Upper lobe of right lung (tissue), 1 donor: ENCODE measurements around the gene PBX1. TPM values are rescaled to one million over a fixed set of nuclear protein-coding genes. Genes with fewer than 3 reads are reported as not detected.

Experiments
- ATAC-seq: fragments of 200-7000 bp; cut with Tn5 transposase; one replicate; pipeline ENCODE4 v1.9.1; 2020; ENCODE audit warnings: mild to moderate bottlenecking, moderate library complexity
- DNase-seq: peaks from one replicate; pipeline ENCODE4 v3.0.0-alpha.2; 2020
- H3K27ac ChIP-seq: fragments of 200-600 bp; one replicate; pipeline ENCODE4 v1.8.0; 2022
- H3K27me3 ChIP-seq: fragments of 200-600 bp; one replicate; pipeline ENCODE4 v1.8.0; 2022; ENCODE audit warnings: mild to moderate bottlenecking
- H3K36me3 ChIP-seq: fragments of 200-600 bp; one replicate; pipeline ENCODE4 v1.8.0; 2022
- H3K4me1 ChIP-seq: fragments of 200-600 bp; one replicate; pipeline ENCODE4 v1.8.0; 2022
- H3K4me3 ChIP-seq: fragments of 200-600 bp; one replicate; pipeline ENCODE4 v1.8.0; 2022; ENCODE audit warnings: mild to moderate bottlenecking
- H3K9me3 ChIP-seq: fragments of 200-600 bp; one replicate; pipeline ENCODE4 v1.8.0; 2022
- CTCF ChIP-seq: fragments of 200-600 bp; IDR thresholded peaks from one replicate; pipeline ENCODE4 v1.8.0; 2022; ENCODE audit warnings: antibody characterized with exemption
- intact Hi-C: fragments of 100-400 bp; cut with DNase I; formaldehyde crosslinking; loops from one replicate; pipeline ENCODE4 v1.11.0; 2022
- total RNA-seq: library from RNA; stranded (reverse); fragmentation: NEBNext Ultra II Directional; extraction: Animal tissue kit (Norgen Biotek cat#: 25700); gene quantifications from one replicate; pipeline ENCODE4 v1.2.1, GENCODE V29; 2021
- donor health status: DM: no; HTN: yes; CAD: no; lungs with severe emphysema.

The PBX1 gene
- total RNA-seq, 1 donor from 2014 or later = 56.7 TPM

- DNase-seq = no peak
- intact Hi-C loops = no loop called here
- no peak for TF ChIP-seq CTCF
- H3K4me3 ChIP-seq = no peak overlapping the region
- no peaks in the 10 kb centered on the region for H3K9me3 ChIP-seq
- ATAC-seq = no peak
- no peaks in the 10 kb centered on the region for H3K27me3 ChIP-seq
- no peak overlapping the region for H3K27ac ChIP-seq
- H3K4me1 ChIP-seq = peaks cover 23% of the 10 kb centered on the region
- no peaks in the 10 kb centered on the region for H3K36me3 ChIP-seq
These were observed 220.4 kb downstream of the PBX1 start for GRCh38 chr1:164779376-164779775.

- ATAC-seq (no peak), DNase-seq (no peak)
- H3K4me3 ChIP-seq = no peak overlapping the region
These were observed 221.3 kb downstream of the PBX1 start for GRCh38 chr1:164780111-164780812.

DNA sequence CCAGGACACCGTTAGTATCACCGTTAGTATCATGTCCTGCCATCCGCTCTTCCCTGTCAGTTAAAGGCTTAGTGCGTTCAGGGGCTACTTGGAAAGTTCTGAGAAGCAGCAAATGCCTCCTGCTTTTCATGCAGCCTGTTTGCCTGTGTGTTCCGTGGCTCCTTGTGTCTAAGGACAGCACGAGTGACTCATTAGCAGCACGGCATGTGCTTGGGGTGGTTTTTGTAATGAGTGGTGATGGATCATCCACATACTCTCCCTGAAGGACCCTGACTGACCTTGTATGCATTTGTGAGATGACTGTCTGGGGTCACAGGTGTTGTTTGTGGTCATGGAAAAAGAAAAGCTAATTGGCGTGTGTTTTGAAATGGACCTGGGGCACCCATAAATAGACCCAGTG lies 221.9 kb downstream of the PBX1 start:
- no peaks in the 10 kb centered on the region for H3K9me3 ChIP-seq
- intact Hi-C loops = no loop called here
- TF ChIP-seq CTCF = no peak
- H3K4me3 ChIP-seq = no peak overlapping the region
- H3K4me1 ChIP-seq = peaks cover 19% of the 10 kb centered on the region
- no peaks in the 10 kb centered on the region for H3K27me3 ChIP-seq
- no peak for DNase-seq
- ATAC-seq = no peak
- no peaks in the 10 kb centered on the region for H3K36me3 ChIP-seq
- H3K27ac ChIP-seq = peak overlapping the region; percentile 36

More at GRCh38 chr1:164780111-164780812, 221.3 kb downstream of the PBX1 start:
- Histone ChIP-seq H3K4me1 (peaks cover 14% of the 10 kb centered on the region), H3K27ac (peak overlapping the region; percentile 36), H3K27me3 (no peaks in the 10 kb centered on the region), H3K36me3 (no peaks in the 10 kb centered on the region), H3K9me3 (no peaks in the 10 kb centered on the region)
- TF ChIP-seq CTCF = no peak
- intact Hi-C loops = no loop called here

GRCh38 chr1:164781972-164782371 lies 223.0 kb downstream of the PBX1 start:
- no peaks in the 10 kb centered on the region for H3K36me3 ChIP-seq
- H3K4me1 ChIP-seq = peaks cover 30% of the 10 kb centered on the region
- intact Hi-C loops = no loop called here
- no peaks in the 10 kb centered on the region for H3K9me3 ChIP-seq
- H3K27ac ChIP-seq = no peak overlapping the region
- H3K27me3 ChIP-seq = no peaks in the 10 kb centered on the region
- no peak for TF ChIP-seq CTCF
- H3K4me3 ChIP-seq = no peak overlapping the region
- ATAC-seq = no peak
- DNase-seq = no peak

- Histone ChIP-seq H3K36me3 (no peaks in the 10 kb centered on the region), H3K4me1 (peaks cover 37% of the 10 kb centered on the region), H3K27me3 (no peaks in the 10 kb centered on the region), H3K9me3 (no peaks in the 10 kb centered on the region), H3K27ac (no peak overlapping the region), H3K4me3 (no peak overlapping the region)
- intact Hi-C loops = no loop called here
- DNase-seq (no peak), ATAC-seq (no peak)
- TF ChIP-seq CTCF = no peak
These were observed 225.0 kb downstream of the PBX1 start for GRCh38 chr1:164783778-164784555.
